GM12891 (cell line): ENCODE data around the gene TMEM120A.

Experiments used
- POLR2A ChIP-seq: IDR thresholded peaks from 2 replicates; pipeline ENCODE4 v1.6.1; 2011; ENCODE audit warnings: low read depth, low read length, control low read depth
- POLR2AphosphoS5 ChIP-seq: IDR thresholded peaks from 2 replicates; pipeline ENCODE4 v1.6.1; 2011; ENCODE audit warnings: low read depth, low read length, control low read depth
- SPI1 ChIP-seq: IDR thresholded peaks from 2 replicates; pipeline ENCODE4 v1.6.1; 2011; ENCODE audit warnings: low read depth, low read length, control low read depth
- TAF1 ChIP-seq: IDR thresholded peaks from 2 replicates; pipeline ENCODE4 v1.6.1; 2011; ENCODE audit warnings: low read depth, low read length, control low read depth

DNA sequence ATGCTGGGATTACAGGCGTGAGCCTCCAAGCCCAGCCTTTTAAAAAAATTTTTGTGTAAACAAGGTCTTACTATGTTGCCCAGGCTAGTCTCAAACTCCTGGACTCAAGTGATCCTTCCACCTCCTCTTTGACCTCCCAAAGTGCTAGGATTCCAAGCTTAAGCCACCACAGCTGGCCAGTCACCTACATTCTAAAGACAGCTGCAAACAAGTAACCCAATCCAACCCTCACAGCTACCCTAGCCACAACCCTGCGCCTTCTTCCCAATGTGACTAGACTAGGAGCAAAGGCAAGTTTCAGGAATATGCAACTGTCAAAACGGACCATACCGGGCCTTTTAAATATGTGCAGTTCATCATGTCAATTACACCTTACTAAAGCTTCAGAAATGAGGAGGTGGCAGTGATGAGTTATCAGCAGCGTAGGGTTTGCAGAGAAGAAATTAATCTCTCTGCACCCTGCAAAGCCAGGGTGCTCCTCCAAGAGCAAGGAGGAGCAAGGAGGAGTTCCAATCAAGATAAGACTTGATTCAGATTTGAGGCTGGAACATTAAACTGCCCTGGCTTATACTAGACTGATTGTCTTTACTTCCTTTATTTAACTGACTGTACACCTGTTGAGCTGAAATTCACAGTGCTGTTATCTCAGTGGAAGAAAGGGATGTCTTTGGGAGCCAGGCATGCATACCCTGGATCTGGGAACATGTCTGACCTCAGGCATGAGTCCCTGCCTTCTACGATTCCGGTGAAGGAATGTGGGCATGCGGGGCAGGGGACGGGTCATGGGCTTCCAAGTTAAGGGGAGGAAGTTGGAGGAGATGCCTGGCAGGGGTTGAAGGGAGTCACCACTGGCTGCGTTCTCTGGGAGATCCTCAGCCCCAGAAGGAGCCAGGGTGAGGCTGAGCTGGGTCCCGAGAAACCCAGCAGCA, 15.5 kb upstream of the TMEM120A start:
- TF ChIP-seq SPI1 (no peak), POLR2A (no peak), POLR2AphosphoS5 (no peak), TAF1 (no peak)
